Measurements from ENCODE around the gene UBXN4.

UBXN4 gene

DNA sequence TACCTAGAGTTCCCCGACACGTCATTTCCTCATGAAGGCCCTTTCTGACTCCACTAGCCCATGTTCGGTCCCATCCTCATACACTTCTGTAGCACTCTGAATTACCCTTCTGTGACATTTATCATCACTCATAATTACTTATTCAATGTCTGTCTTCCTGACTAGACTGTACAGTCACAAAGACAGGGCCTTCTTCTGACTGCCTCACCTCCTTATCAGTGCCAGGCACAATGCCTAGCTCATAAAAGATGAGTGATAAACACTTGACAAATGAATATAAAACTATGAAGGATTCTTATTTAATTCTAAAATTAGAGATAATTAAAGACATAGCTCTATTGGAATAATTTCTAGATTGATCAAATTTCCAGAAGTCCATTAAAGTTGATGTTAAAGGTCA, 1.4 kb upstream of the UBXN4 start:
- H3K27ac Mint-ChIP-seq, result no peak overlapping the region
- H3K4me1 Mint-ChIP-seq (ENCODE audit: low read depth), result peaks cover 10% of the 10 kb centered on the region
- H3K4me3 Mint-ChIP-seq, result no peak overlapping the region
- intact Hi-C loops (cut with micrococcal nuclease), result loop anchor here (5.0 to 10.0 kb wide), 2 partner anchors 655 to 823 kb away; partner anchors contain the start of gene CCNT2
- H3K9me3 Mint-ChIP-seq, result no peaks in the 10 kb centered on the region
- peaks cover 13% of the 10 kb centered on the region for H3K36me3 Mint-ChIP-seq (ENCODE audit: low read depth)
- no peaks in the 10 kb centered on the region for H3K27me3 Mint-ChIP-seq

DNA sequence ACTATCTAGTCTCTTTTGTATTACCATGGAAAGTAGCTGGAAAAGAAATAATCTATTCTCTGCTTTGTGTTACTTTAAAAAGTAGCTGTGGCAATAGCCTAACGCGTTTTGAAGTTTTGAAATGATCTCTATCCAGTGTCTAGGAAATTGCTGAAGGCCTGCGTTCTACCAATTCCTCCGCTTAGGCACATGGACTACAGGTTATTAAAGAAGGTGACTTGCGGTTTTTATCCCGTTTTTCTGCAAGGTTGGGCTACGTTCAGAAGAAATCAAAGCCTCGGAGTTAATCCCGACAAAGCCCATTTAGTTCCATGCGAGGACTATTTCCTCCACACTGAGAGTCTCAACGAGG, 636 bp upstream of the UBXN4 start:
- intact Hi-C loops (cut with micrococcal nuclease), result loop anchor here (1.0 to 10.0 kb wide), 4 partner anchors 211 to 824 kb away; partner anchors contain the start of genes CCNT2 and RAB3GAP1
- H3K9me3 Mint-ChIP-seq, result no peaks in the 10 kb centered on the region
- H3K4me1 Mint-ChIP-seq (ENCODE audit: low read depth), result peaks cover 11% of the 10 kb centered on the region
- no peak overlapping the region for H3K27ac Mint-ChIP-seq
- H3K4me3 Mint-ChIP-seq, result no peak overlapping the region
- H3K36me3 Mint-ChIP-seq (ENCODE audit: low read depth), result peaks cover 16% of the 10 kb centered on the region
- no peaks in the 10 kb centered on the region for H3K27me3 Mint-ChIP-seq

DNA sequence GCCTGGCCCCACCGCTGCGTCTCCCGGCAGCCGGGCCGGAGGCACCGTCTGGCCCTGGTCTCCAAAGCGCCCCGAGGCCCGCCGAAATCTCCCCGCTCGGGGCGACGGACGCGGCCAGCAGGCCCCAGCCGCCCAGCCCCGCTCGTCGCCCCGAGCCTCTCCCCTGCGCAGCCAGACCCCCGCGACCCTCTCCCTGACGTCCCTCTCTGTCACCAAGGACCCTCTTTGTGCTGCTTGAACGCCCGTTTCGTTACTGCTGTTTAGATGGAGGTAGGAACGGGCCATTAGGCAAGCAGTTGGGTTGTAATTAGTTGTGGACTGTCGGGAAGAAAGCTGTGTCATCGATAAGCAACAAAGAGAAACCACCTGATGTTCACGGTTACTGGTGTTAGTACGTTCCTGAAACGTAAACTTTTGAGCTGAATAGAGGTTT, 686 bp downstream of the UBXN4 start:
- peak overlapping the region; percentile 95 for H3K27ac Mint-ChIP-seq
- H3K27me3 Mint-ChIP-seq, result no peaks in the 10 kb centered on the region
- intact Hi-C loops (cut with micrococcal nuclease), result loop anchor here (2.0 to 10.0 kb wide), 3 partner anchors 132 to 825 kb away; partner anchors contain the start of gene CCNT2
- no peaks in the 10 kb centered on the region for H3K9me3 Mint-ChIP-seq
- peaks cover 29% of the 10 kb centered on the region for H3K36me3 Mint-ChIP-seq (ENCODE audit: low read depth)
- H3K4me3 Mint-ChIP-seq, result peak overlapping the region; percentile 94
- peaks cover 22% of the 10 kb centered on the region for H3K4me1 Mint-ChIP-seq (ENCODE audit: low read depth)

DNA sequence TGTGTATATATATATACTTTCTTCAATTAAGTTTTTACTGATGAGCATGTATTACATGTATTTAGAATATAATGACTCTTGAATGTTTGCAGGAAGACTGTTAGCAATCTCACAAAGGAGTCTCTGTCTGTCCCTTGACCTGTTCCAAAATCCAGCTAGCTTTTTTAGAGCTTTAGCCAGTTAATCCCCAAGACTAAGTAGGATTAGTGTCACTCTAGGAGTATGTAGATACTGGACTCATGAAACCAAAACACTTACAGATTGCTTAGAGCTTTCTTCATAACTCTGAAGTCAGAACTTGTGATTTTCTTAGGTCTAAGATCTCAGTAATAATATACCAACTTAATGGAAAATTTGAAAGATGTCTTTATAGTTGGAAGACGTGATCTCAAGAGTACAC, 2.2 kb downstream of the UBXN4 start:
- Mint-ChIP-seq H3K4me3 (peak overlapping the region; percentile 25), H3K4me1 (ENCODE audit: low read depth) (peaks cover 22% of the 10 kb centered on the region), H3K27me3 (no peaks in the 10 kb centered on the region), H3K27ac (no peak overlapping the region), H3K9me3 (no peaks in the 10 kb centered on the region), H3K36me3 (ENCODE audit: low read depth) (peaks cover 45% of the 10 kb centered on the region)
- intact Hi-C loops (cut with micrococcal nuclease), result loop anchor here (2.0 to 10.0 kb wide), 3 partner anchors 131 to 827 kb away; partner anchors contain the start of gene CCNT2

DNA sequence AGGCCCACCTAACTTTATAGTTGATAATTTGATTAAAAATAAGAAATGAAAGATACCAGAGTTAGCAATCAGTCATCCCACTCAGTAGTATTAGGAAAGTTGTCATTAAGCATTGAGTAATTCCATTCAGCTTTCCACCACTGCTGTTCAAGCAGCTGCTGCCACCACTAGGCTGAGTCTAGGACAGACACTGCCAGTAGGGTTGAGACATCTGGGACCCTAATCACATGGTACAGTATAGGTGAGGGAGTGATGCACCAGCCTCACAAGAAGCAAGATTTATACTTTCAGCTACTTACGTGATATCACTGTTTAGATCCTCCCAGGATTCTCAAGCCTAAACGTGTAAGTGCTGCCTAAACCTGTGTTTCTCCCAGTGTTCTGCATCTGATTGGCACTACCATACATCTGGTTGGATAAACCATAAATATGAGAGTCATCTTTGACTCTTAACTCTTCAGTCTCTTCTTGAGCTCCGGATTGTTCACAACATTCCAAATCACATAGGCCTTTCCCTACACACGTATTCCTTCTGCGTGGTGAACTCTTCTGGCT, 3.2 kb downstream of the UBXN4 start:
- intact Hi-C loops (cut with micrococcal nuclease), result loop anchor here (5.0 to 10.0 kb wide), 2 partner anchors 650 to 828 kb away; partner anchors contain the start of gene CCNT2
- H3K9me3 Mint-ChIP-seq, result no peaks in the 10 kb centered on the region
- H3K27me3 Mint-ChIP-seq, result no peaks in the 10 kb centered on the region
- H3K4me3 Mint-ChIP-seq, result no peak overlapping the region
- peaks cover 22% of the 10 kb centered on the region for H3K4me1 Mint-ChIP-seq (ENCODE audit: low read depth)
- peaks cover 54% of the 10 kb centered on the region for H3K36me3 Mint-ChIP-seq (ENCODE audit: low read depth)
- no peak overlapping the region for H3K27ac Mint-ChIP-seq

DNA sequence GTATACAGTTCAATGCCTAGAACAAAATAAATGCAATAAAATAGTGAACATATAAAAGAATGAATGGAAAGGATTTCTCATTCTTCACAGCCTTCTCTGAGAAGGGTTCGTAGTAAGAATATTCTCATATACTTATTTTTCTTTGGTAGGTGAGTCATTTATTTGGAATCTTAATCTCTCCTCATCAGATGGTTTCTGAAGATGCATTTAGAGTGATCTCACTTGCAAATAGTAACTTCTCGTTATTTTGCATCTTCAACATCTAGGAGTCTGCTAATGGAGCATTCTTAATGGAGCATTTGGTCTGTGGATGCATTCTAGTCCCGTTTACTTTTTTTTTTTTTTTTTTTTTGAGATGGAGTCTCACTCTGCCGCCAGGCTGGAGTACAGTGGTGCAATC, 3.9 kb downstream of the UBXN4 start:
- Mint-ChIP-seq H3K4me1 (ENCODE audit: low read depth) (peaks cover 22% of the 10 kb centered on the region), H3K27ac (no peak overlapping the region), H3K27me3 (no peaks in the 10 kb centered on the region), H3K4me3 (no peak overlapping the region), H3K9me3 (no peaks in the 10 kb centered on the region), H3K36me3 (ENCODE audit: low read depth) (peaks cover 59% of the 10 kb centered on the region)
- intact Hi-C loops (cut with micrococcal nuclease), result loop anchor here (10.0 kb wide), 1 partner anchor 649 kb away; no protein-coding TSS in a partner anchor

DNA sequence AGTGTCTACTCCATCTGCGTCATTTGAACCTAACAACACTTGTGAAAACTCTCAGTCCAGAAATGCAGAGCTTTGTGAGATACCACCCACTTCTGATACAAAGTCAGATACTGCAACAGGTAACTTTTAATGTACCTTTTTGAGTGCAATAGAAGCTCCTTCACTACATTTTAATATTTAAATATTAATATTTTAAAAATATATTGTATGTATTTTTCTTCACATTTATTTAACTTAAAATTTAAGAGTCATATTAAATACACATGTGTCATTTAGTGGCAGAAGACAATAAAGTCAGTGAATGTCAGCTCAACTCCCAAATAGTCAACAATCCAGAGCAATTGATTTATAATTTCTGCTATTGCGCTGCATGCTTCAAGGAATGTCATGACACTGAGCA, 13.9 kb downstream of the UBXN4 start:
- Mint-ChIP-seq H3K36me3 (ENCODE audit: low read depth) (peaks cover 91% of the 10 kb centered on the region), H3K27ac (no peak overlapping the region), H3K4me1 (ENCODE audit: low read depth) (no peaks in the 10 kb centered on the region), H3K4me3 (no peak overlapping the region), H3K27me3 (no peaks in the 10 kb centered on the region), H3K9me3 (peaks cover 13% of the 10 kb centered on the region)
- intact Hi-C loops (cut with micrococcal nuclease), result loop anchor here (10.0 kb wide), 1 partner anchor 591 kb away; no protein-coding TSS in a partner anchor

DNA sequence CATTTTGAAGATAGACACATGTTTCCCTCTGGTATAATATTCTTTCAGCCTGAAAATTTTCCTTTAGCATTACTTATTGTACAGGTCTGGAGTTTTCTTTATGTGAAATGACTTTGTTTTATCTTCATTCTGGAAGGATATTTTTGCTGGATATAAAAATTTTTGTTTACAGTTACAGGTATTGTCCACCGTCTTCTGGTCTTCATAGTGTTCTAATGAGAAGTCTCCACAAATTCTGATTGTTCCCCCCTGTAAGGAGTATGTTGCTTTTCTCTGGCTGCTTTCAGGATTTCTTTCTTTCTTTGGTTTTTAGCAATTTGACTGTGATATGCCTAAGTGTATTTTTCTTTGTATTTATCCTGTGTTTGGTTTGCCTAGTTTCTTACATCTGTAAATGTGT, 15.0 kb downstream of the UBXN4 start:
- Mint-ChIP-seq H3K27ac (no peak overlapping the region), H3K27me3 (no peaks in the 10 kb centered on the region), H3K4me1 (ENCODE audit: low read depth) (no peaks in the 10 kb centered on the region), H3K36me3 (ENCODE audit: low read depth) (peaks cover 92% of the 10 kb centered on the region), H3K9me3 (peaks cover 13% of the 10 kb centered on the region), H3K4me3 (no peak overlapping the region)
- intact Hi-C loops (cut with micrococcal nuclease), result loop anchor here (10.0 kb wide), 1 partner anchor 592 kb away; no protein-coding TSS in a partner anchor

DNA sequence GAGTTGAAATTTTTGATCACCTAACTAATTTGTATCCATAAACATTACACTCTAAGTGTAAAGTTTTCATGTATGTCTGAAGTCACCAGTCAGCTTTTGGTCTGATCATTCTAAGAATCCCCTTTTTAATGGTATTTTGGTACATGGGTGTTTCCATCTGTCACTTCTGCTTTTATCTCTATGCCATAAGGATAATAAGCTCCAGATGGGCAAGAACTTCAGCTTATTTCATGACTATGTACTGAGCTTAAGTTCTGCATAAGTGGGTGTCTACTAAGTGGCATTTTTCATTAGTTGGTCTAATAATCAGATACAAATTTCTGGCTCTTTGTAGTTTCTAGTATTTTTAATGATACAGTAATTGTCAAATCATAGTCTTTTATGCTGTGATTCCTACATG, 20.4 kb downstream of the UBXN4 start:
- H3K27ac Mint-ChIP-seq, result no peak overlapping the region
- H3K9me3 Mint-ChIP-seq, result peaks cover 2% of the 10 kb centered on the region
- H3K36me3 Mint-ChIP-seq (ENCODE audit: low read depth), result peaks cover 96% of the 10 kb centered on the region

DNA sequence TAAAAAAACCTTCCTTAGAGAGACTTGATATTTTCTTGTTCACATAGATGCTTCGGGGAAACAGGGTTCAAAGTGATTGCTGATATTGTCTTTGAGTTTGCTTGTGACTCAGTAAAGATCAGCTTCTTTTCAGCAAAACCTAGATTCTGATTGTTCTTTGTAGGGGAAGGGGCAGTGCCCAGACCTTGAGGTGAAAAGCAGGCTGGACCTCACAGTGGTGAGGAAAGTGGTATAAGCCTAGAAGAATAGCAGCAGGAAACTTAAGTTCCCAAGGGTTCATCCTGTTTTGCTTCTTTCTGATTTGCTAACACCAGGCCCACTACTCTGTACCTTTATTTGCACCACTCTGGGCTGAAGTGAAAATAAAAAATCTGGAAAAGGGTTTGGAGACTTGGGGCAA, 20.9 kb downstream of the UBXN4 start:
- Mint-ChIP-seq H3K27ac (no peak overlapping the region), H3K4me1 (ENCODE audit: low read depth) (no peaks in the 10 kb centered on the region), H3K4me3 (no peak overlapping the region), H3K9me3 (no peaks in the 10 kb centered on the region), H3K27me3 (no peaks in the 10 kb centered on the region), H3K36me3 (ENCODE audit: low read depth) (peaks cover 96% of the 10 kb centered on the region)
- intact Hi-C loops (cut with micrococcal nuclease), result no loop called here

More for the DNA sequence above, 20.4 kb downstream of the UBXN4 start:
- intact Hi-C loops (cut with micrococcal nuclease), result no loop called here
- no peaks in the 10 kb centered on the region for H3K4me1 Mint-ChIP-seq (ENCODE audit: low read depth)
- no peak overlapping the region for H3K4me3 Mint-ChIP-seq
- H3K27me3 Mint-ChIP-seq, result no peaks in the 10 kb centered on the region

DNA sequence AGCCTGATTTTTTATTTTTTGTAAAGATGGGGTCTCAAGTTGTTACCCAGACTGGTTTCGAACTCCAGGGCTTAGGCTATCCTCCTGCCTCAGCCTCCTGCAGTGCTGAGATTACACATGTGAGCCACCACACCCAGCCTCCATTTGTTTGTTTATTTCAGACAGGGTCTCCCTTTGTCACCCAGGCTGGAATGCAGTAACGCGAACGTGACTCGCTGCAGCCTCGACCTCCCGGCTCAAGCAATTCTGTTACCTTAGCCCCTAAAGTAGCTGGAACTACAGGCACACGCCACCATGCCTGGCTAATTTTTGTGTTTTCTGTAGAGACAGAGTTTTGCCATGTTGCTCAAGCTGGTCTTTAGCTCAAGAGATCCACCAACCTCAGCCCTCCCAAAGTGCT, 27.2 kb downstream of the UBXN4 start:
- peaks cover 97% of the 10 kb centered on the region for H3K36me3 Mint-ChIP-seq (ENCODE audit: low read depth)
- peaks cover 5% of the 10 kb centered on the region for H3K4me1 Mint-ChIP-seq (ENCODE audit: low read depth)
- intact Hi-C loops (cut with micrococcal nuclease), result no loop called here
- H3K4me3 Mint-ChIP-seq, result no peak overlapping the region
- H3K27me3 Mint-ChIP-seq, result no peaks in the 10 kb centered on the region
- no peak overlapping the region for H3K27ac Mint-ChIP-seq
- H3K9me3 Mint-ChIP-seq, result no peaks in the 10 kb centered on the region

DNA sequence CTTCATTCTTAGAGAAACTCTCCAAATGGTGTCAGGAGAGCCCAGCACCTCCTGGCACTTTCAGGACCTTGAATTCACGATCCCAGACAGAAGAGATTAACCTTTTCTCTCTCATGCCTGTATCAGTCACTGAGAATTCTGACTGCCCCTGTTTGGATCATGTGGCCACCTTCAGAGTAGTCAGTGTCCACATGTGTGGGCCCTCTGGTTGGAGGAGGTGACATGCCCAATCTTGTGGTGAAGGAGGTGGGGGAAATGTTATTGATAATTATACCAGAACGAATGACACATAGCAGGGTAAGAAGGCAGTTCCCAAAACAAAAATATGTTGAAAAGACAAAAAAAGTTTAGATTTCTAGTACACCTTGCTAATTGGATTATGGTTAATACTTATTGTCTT, 31.7 kb downstream of the UBXN4 start:
- peaks cover 95% of the 10 kb centered on the region for H3K36me3 Mint-ChIP-seq (ENCODE audit: low read depth)
- H3K27ac Mint-ChIP-seq, result peak overlapping the region; percentile 58
- peaks cover 5% of the 10 kb centered on the region for H3K4me1 Mint-ChIP-seq (ENCODE audit: low read depth)
- H3K4me3 Mint-ChIP-seq, result no peak overlapping the region
- no peaks in the 10 kb centered on the region for H3K9me3 Mint-ChIP-seq
- H3K27me3 Mint-ChIP-seq, result no peaks in the 10 kb centered on the region
- intact Hi-C loops (cut with micrococcal nuclease), result no loop called here

DNA sequence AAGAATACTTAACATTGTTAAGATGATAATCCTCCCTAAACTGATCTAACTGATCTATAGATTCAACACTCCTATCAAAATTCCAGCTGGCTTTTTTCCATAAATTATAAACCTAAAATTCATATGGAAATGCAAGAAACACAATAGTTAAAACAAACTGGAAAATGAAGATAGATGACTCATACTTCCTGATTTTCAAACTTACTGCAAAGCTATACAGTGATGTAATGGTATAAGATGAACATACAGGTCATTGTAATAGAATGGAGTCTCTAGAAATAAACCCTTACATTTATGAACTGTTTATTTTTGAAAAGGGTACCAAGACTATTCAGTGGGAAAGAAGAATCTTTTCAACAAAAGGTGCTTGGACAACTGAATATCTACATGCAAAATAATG, 32.3 kb downstream of the UBXN4 start:
- no peaks in the 10 kb centered on the region for H3K9me3 Mint-ChIP-seq
- H3K4me3 Mint-ChIP-seq, result no peak overlapping the region
- peaks cover 94% of the 10 kb centered on the region for H3K36me3 Mint-ChIP-seq (ENCODE audit: low read depth)
- no peak overlapping the region for H3K27ac Mint-ChIP-seq
- intact Hi-C loops (cut with micrococcal nuclease), result no loop called here
- peaks cover 5% of the 10 kb centered on the region for H3K4me1 Mint-ChIP-seq (ENCODE audit: low read depth)
- H3K27me3 Mint-ChIP-seq, result no peaks in the 10 kb centered on the region

DNA sequence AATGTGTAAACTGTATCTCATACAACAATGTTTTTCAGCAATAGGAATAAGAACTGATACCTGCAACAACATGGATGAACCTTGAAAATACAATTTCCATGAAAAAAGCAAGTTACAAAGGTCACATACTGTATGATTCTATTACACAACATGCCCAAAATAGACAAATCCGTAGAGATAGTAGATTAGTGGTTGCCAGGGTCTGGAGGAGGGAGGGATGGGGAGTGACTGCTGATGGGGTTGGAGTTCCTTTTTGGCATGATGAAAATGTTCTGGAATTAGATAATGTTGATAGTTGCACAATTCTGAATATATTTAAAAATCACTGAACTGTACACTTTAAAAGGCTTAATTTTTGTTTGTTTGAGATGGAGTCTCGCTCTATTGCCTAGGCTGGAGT, 33.8 kb downstream of the UBXN4 start:
- intact Hi-C loops (cut with micrococcal nuclease), result loop anchor here (5.0 kb wide), 1 partner anchor 147 kb away; no protein-coding TSS in a partner anchor
- peaks cover 92% of the 10 kb centered on the region for H3K36me3 Mint-ChIP-seq (ENCODE audit: low read depth)
- H3K4me1 Mint-ChIP-seq (ENCODE audit: low read depth), result peaks cover 5% of the 10 kb centered on the region
- no peaks in the 10 kb centered on the region for H3K27me3 Mint-ChIP-seq
- no peak overlapping the region for H3K4me3 Mint-ChIP-seq
- no peak overlapping the region for H3K27ac Mint-ChIP-seq
- no peaks in the 10 kb centered on the region for H3K9me3 Mint-ChIP-seq

DNA sequence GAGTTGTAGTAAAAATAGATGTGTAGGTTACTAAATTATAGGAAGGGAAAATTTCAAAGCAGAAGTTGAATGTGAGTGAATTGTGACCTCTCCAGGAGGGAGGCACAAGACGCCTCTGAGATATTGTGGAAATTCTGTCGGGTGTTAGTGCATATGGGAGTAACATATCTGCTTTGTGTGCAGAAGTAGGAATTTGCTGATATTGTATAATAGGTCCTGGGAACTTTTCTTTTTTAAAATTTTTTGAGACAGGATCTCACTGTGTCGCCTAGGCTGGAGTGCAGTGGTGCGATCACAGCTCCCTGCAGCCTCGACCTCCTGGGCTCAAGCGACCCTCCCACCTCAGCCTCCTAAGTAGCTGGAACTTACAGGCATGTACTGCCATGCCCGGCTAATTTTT, 34.7 kb downstream of the UBXN4 start:
- H3K36me3 Mint-ChIP-seq (ENCODE audit: low read depth), result peaks cover 92% of the 10 kb centered on the region
- no peak overlapping the region for H3K4me3 Mint-ChIP-seq
- H3K27me3 Mint-ChIP-seq, result no peaks in the 10 kb centered on the region
- intact Hi-C loops (cut with micrococcal nuclease), result loop anchor here (5.0 kb wide), 1 partner anchor 146 kb away; no protein-coding TSS in a partner anchor
- H3K27ac Mint-ChIP-seq, result no peak overlapping the region
- peaks cover 5% of the 10 kb centered on the region for H3K4me1 Mint-ChIP-seq (ENCODE audit: low read depth)
- H3K9me3 Mint-ChIP-seq, result no peaks in the 10 kb centered on the region
